Osteocyte (in vitro differentiated cells): ENCODE measurements around the gene FREY1. TPM values are rescaled to one million over a fixed set of nuclear protein-coding genes. Genes with fewer than 3 reads are reported as not detected.

ENCODE experiments used
- DNase-seq: peaks from one replicate; pipeline ENCODE4 v3.0.0; 2021; ENCODE audit warnings: mixed read lengths; ENCODE audit not compliant: unreplicated experiment; ENCODE audit errors: extremely low spot score
- H3K27ac Mint-ChIP-seq: one replicate; pipeline ENCODE4 v1.8.0; 2021; ENCODE audit warnings: mild to moderate bottlenecking, mixed read lengths; ENCODE audit not compliant: unreplicated experiment
- H3K27me3 Mint-ChIP-seq: one replicate; pipeline ENCODE4 v1.8.0; 2021; ENCODE audit warnings: mixed read lengths; ENCODE audit not compliant: unreplicated experiment
- H3K36me3 Mint-ChIP-seq: one replicate; pipeline ENCODE4 v1.8.0; 2021; ENCODE audit warnings: mixed read lengths; ENCODE audit not compliant: unreplicated experiment
- H3K4me1 Mint-ChIP-seq: one replicate; pipeline ENCODE4 v1.8.0; 2021; ENCODE audit warnings: mixed read lengths; ENCODE audit not compliant: unreplicated experiment
- H3K4me3 Mint-ChIP-seq: one replicate; pipeline ENCODE4 v1.8.0; 2021; ENCODE audit warnings: mild to moderate bottlenecking, moderate library complexity, mixed read lengths; ENCODE audit not compliant: unreplicated experiment
- H3K9me3 Mint-ChIP-seq: one replicate; pipeline ENCODE4 v1.8.0; 2021; ENCODE audit warnings: mixed read lengths; ENCODE audit not compliant: unreplicated experiment
- total RNA-seq: library from RNA; stranded (reverse); gene quantifications from 2 replicates; pipeline ENCODE4 v1.2.1, GENCODE V29; 2021
- TF ChIP-seq, protein P1 (sequence below): fragments of 200-600 bp; sonication (generic); IDR thresholded peaks from 2 replicates; pipeline ENCODE4 v1.5.0; 2021; ENCODE audit warnings: antibody characterized with exemption, mild to moderate bottlenecking, moderate library complexity

FREY1 gene
- total RNA-seq, 1 donor from 2014 or later: 0.81 TPM

DNA sequence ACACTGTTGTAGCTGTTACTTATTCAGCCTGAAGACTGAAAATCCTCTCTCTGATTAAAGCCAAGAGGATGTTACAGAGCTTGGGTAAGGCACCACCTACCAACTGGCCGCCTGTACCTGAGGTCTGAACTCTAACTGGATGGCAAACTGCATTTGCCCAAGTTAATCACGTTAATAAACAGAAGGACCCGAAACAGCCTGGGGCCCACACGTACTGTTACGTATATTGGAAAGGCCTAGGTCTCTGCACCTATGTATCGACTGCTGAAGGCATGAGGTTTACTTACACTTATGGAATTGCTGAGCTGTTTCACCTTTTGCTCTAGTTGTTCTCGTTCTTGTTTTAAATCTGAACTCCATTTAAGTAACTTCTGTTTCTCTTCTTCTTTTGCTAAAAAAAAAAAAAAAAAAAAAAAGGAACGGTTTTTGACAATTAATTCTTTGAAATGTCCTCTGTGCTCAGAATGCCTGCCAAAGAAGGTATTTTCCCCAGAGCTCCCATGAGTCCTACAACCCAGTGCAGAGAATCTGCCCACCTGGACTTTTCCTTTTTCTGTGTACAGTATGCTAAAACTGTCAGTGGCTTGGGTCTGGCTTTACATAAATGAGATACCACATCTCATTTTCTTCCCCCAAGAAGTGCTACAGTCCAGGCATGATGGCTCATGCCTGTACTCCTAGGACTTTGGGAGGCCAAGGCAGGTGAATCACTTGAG lies 28.4 kb upstream of the FREY1 start:
- Mint-ChIP-seq H3K36me3 (peaks cover 33% of the 10 kb centered on the region), H3K9me3 (no peaks in the 10 kb centered on the region), H3K4me1 (no peaks in the 10 kb centered on the region), H3K27ac (no peak overlapping the region), H3K4me3 (no peak overlapping the region), H3K27me3 (no peaks in the 10 kb centered on the region)
- TF ChIP-seq, protein P1, sequence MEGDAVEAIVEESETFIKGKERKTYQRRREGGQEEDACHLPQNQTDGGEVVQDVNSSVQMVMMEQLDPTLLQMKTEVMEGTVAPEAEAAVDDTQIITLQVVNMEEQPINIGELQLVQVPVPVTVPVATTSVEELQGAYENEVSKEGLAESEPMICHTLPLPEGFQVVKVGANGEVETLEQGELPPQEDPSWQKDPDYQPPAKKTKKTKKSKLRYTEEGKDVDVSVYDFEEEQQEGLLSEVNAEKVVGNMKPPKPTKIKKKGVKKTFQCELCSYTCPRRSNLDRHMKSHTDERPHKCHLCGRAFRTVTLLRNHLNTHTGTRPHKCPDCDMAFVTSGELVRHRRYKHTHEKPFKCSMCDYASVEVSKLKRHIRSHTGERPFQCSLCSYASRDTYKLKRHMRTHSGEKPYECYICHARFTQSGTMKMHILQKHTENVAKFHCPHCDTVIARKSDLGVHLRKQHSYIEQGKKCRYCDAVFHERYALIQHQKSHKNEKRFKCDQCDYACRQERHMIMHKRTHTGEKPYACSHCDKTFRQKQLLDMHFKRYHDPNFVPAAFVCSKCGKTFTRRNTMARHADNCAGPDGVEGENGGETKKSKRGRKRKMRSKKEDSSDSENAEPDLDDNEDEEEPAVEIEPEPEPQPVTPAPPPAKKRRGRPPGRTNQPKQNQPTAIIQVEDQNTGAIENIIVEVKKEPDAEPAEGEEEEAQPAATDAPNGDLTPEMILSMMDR: no peak
- DNase-seq: no peak

DNA sequence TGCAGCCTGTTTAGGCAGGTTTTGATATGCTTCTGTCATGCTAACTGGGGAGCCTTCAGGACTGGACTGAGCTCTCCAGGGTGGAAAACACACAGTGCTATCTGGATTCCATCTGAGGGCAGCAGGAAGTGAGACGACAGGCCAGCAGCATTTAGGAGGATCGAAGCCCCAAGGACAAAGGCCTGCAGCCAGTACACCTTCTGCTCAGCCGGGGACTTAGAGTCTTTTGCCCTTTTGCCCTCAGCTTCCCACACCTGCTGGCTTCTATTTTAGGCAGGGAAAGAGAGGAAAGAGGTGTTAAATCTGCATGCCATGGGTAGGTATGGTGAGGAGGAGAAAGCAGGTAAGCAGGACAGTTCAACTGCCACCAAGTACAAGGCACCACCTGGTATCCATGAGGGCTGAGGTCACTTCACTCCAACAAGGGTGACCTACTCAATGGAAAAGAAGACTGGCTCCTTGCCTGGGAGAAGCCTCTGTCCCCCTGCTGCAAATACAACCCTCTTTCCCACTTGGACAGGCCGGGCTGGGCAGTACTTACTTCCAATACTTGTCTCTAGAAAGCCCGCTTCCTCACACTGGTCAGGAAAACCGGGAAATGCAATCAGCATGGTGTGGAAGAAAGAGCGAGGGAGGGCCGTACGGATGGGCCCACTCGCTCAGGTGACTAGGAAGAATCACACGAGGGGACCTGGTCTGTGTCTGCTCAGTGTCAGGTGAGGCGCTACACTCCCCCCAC lies 27.7 kb upstream of the FREY1 start:
- Mint-ChIP-seq H3K4me3 (no peak overlapping the region), H3K27ac (no peak overlapping the region)

DNA sequence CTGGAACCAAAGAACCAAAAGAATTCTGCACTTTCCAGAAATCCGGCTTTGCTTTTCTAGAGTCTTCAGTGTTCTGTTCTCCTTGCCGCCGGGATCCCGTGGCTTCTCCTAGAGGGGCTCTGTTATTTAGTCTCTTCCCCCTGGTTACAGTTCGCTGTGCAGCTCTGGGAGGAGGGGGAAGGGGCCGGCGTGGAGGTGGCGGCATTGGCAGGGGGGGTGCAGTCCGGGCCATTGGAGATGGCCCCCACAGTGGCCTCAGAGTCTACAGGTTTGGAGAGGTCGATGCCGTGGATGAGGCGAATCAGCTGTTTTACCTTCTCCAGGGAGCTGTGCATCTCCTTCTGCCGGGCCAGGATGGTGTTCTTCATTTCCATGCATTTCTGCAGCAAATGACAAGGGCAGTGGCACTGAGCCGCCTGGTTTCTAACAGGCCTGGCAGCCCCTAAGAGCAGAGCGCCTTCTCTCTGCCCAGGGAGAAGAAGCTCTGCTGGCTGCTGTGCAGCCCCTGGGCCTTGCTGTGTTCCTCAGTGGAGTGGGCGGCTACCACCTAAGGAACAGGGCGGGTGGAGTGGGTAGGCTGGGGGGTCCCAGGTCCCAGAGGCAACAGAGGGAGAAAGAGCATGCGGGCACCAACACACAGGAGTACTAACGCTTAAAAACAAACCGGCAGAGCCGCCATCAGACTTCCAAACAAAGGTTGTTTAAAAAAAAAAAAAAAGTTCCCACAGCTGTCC lies 26.9 kb upstream of the FREY1 start:
- Mint-ChIP-seq H3K27ac (no peak overlapping the region), H3K4me1 (peaks cover 8% of the 10 kb centered on the region), H3K4me3 (no peak overlapping the region), H3K27me3 (no peaks in the 10 kb centered on the region), H3K36me3 (peaks cover 35% of the 10 kb centered on the region), H3K9me3 (no peaks in the 10 kb centered on the region)
- DNase-seq: peak; percentile 76
- TF ChIP-seq, protein P1: no peak

More for the DNA sequence above, 27.7 kb upstream of the FREY1 start:
- TF ChIP-seq, protein P1: no peak
- Mint-ChIP-seq H3K4me1 (peaks cover 6% of the 10 kb centered on the region), H3K9me3 (no peaks in the 10 kb centered on the region), H3K27me3 (no peaks in the 10 kb centered on the region), H3K36me3 (peaks cover 35% of the 10 kb centered on the region)
- peak; percentile 56 for DNase-seq

DNA sequence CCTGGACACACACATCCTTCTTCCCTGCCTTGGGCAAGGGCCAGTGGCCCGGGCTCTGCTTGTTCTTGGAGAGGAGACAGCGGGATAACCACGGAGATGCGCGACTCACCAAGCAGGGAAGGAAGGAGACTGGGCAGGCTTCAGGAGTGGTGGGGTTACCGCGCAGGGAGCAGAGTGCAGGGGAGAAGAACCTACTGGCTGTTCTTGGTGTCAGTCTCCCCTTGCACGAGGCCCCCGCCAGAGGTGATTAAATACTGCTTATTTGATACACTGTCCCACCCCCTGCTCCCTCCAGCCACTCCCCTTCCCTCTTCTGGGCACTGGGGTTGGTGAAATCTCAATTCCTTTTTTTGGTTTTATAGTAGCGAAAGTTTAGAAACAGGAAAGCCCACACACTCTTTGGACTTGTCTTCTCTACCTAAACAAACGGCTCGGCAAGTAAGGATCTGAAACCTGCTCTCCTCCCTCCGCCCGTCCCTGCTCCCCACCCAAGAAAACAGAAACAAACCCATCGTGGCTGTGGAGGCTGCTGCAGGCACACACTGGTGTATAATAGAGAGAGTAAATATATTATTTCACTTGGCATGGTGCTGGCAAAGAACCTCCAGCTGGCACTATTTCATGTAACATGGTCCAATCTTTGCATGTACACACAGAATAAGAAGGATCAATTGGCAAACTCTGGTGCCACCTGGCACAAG lies 26.2 kb upstream of the FREY1 start:
- Mint-ChIP-seq H3K9me3 (no peaks in the 10 kb centered on the region), H3K4me3 (no peak overlapping the region), H3K36me3 (peaks cover 32% of the 10 kb centered on the region), H3K4me1 (peaks cover 8% of the 10 kb centered on the region), H3K27me3 (no peaks in the 10 kb centered on the region), H3K27ac (no peak overlapping the region)
- DNase-seq: peak; percentile 80
- TF ChIP-seq, protein P1: no peak
